ENCODE data around the gene ATP9B.

The ATP9B gene

GRCh38 chr18:79315596-79315995 is 246.4 kb downstream of the ATP9B start:
- no peak overlapping the region for H3K4me3 ChIP-seq (replicated peaks; ENCODE audit: low read depth, low read length)
- no peak for DNase-seq (ENCODE audit: extremely low read depth, low read depth)
- TF ChIP-seq, protein P1, sequence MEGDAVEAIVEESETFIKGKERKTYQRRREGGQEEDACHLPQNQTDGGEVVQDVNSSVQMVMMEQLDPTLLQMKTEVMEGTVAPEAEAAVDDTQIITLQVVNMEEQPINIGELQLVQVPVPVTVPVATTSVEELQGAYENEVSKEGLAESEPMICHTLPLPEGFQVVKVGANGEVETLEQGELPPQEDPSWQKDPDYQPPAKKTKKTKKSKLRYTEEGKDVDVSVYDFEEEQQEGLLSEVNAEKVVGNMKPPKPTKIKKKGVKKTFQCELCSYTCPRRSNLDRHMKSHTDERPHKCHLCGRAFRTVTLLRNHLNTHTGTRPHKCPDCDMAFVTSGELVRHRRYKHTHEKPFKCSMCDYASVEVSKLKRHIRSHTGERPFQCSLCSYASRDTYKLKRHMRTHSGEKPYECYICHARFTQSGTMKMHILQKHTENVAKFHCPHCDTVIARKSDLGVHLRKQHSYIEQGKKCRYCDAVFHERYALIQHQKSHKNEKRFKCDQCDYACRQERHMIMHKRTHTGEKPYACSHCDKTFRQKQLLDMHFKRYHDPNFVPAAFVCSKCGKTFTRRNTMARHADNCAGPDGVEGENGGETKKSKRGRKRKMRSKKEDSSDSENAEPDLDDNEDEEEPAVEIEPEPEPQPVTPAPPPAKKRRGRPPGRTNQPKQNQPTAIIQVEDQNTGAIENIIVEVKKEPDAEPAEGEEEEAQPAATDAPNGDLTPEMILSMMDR (IDR thresholded peaks at IDR 0.05; ENCODE audit: low read depth, low read length, missing control alignments) = no peak

DNA sequence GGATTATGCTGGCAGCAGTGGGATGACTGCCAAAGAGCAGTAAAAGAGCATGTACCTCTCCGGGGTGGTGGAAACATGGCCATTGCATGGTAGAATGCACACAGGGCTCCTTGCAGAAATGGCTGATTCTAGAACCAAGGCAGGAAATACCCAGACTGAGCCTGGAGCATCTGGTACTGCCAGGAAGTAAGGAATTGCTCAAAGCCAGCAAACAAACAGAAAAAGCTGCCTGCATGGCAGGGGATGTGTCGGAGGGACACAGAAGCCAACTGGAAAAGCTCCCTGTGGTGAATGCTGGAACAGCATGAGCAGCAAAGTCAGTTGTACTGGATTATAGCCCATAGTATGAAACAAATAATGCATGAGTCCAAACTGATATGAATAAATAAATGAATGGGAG is 248.5 kb downstream of the ATP9B start:
- TF ChIP-seq, protein P1 (IDR thresholded peaks at IDR 0.05; ENCODE audit: low read depth, low read length, missing control alignments) = no peak
- DNase-seq (ENCODE audit: extremely low read depth, low read depth) = no peak
- no peak overlapping the region for H3K4me3 ChIP-seq (replicated peaks; ENCODE audit: low read depth, low read length)

- DNase-seq (ENCODE audit: extremely low read depth, low read depth) = no peak
- TF ChIP-seq, protein P1 (IDR thresholded peaks at IDR 0.05; ENCODE audit: low read depth, low read length, missing control alignments) = no peak
- H3K4me3 ChIP-seq (replicated peaks; ENCODE audit: low read depth, low read length) = no peak overlapping the region
Measured at GRCh38 chr18:79318142-79318673, 249.0 kb downstream of the ATP9B start.

GRCh38 chr18:79320216-79320850 is 251.1 kb downstream of the ATP9B start:
- no peak overlapping the region for H3K4me3 ChIP-seq (replicated peaks; ENCODE audit: low read depth, low read length)
- TF ChIP-seq, protein P1 (IDR thresholded peaks at IDR 0.05; ENCODE audit: low read depth, low read length, missing control alignments) = no peak
- no peak for DNase-seq (ENCODE audit: extremely low read depth, low read depth)

- DNase-seq (ENCODE audit: extremely low read depth, low read depth) = no peak
- TF ChIP-seq, protein P1 (IDR thresholded peaks at IDR 0.05; ENCODE audit: low read depth, low read length, missing control alignments) = no peak
- H3K4me3 ChIP-seq (replicated peaks; ENCODE audit: low read depth, low read length) = no peak overlapping the region
Measured at GRCh38 chr18:79321625-79322405, 252.6 kb downstream of the ATP9B start.

- DNase-seq (ENCODE audit: extremely low read depth, low read depth) = no peak
- TF ChIP-seq, protein P1 (IDR thresholded peaks at IDR 0.05; ENCODE audit: low read depth, low read length, missing control alignments) = no peak
Measured at GRCh38 chr18:79322441-79322840, 253.2 kb downstream of the ATP9B start.

More at GRCh38 chr18:79322441-79322840, 253.2 kb downstream of the ATP9B start:
- no peak overlapping the region for H3K4me3 ChIP-seq (replicated peaks; ENCODE audit: low read depth, low read length)

Data from HFF-Myc (cell line).